Lower lobe of right lung (tissue), 2 donors: ENCODE data around the gene RIC1. TPM values are rescaled to one million over a fixed set of nuclear protein-coding genes. Genes with fewer than 3 reads are reported as not detected.
"Not testable (repeated sequence)": the region's sequence is repeated elsewhere in the genome, so short reads cannot be mapped to it uniquely, and the experiment has no call there.

ENCODE experiments used
- ATAC-seq, 2 donors: fragments of 200-7000 bp; cut with Tn5 transposase; one replicate each; pipeline ENCODE4 v1.9.1; 2020 to 2022; ENCODE audit warnings: mild to moderate bottlenecking in 2 of 2, moderate library complexity in 2 of 2
- DNase-seq: peaks from one replicate; pipeline ENCODE4 v3.0.0-alpha.2; 2020
- H3K27ac ChIP-seq: fragments of 200-600 bp; one replicate; pipeline ENCODE4 v1.8.0; 2022
- H3K27me3 ChIP-seq: fragments of 200-600 bp; one replicate; pipeline ENCODE4 v1.8.0; 2022; ENCODE audit warnings: low read depth
- H3K36me3 ChIP-seq: fragments of 200-600 bp; one replicate; pipeline ENCODE4 v1.8.0; 2022; ENCODE audit warnings: mild to moderate bottlenecking
- H3K4me1 ChIP-seq: fragments of 200-600 bp; one replicate; pipeline ENCODE4 v1.8.0; 2022
- H3K4me3 ChIP-seq: fragments of 200-600 bp; one replicate; pipeline ENCODE4 v1.8.0; 2022; ENCODE audit warnings: mild to moderate bottlenecking
- H3K9me3 ChIP-seq: fragments of 200-600 bp; one replicate; pipeline ENCODE4 v1.8.0; 2022
- CTCF ChIP-seq: fragments of 200-600 bp; IDR thresholded peaks from one replicate; pipeline ENCODE4 v1.8.0; 2022; ENCODE audit warnings: antibody characterized with exemption, mild to moderate bottlenecking
- intact Hi-C: fragments of 100-400 bp; cut with DNase I; formaldehyde crosslinking; loops from one replicate; pipeline ENCODE4 v1.11.0; 2022
- total RNA-seq: library from RNA; stranded (reverse); fragmentation: NEBNext Ultra II Directional; extraction: Animal tissue kit (Norgen Biotek cat#: 25700); gene quantifications from one replicate; pipeline ENCODE4 v1.2.1, GENCODE V29; 2021
- donor health status: DM: no; HTN: yes; CAD: no; lungs with severe emphysema.

RIC1 gene
- total RNA-seq, 1 donor from 2014 or later = 20.5 TPM

DNA sequence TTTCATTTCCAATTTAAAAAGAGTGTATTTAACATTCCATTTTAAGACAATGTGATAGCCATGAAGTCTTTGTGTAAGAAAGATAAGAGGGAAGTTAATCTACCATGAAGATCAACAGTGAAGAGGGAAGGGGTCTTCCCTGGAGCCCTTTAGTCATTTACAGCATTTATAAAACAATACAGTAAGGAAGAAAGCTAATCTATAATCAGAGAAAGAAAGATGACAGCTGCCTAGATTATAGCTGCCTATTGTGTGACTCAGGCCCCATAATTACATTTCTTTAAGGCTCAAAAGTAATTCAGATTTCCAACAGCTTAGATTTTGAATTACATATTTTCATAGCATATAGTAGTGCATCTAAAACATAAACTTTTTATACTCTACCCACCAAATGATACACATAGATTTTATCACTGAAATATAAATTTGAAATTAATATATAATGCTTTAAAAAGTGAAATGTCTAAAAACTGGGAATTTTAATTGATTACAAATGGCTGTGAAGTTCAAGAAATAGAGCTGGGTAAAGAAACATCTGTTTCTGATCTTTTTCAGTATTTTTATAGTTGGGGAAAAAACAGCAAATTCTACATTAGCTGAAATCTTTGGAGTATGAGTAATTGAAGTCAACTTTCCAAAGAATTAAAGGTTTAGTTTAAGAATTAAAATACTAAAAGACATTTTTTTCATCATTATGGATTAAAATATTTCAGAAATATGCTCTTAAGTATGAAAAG, 89.6 kb downstream of the RIC1 start:
- no peaks in the 10 kb centered on the region for H3K4me1 ChIP-seq
- H3K27me3 ChIP-seq = no peaks in the 10 kb centered on the region
- TF ChIP-seq CTCF = no peak
- DNase-seq = no peak
- H3K27ac ChIP-seq = no peak overlapping the region
- no peak for ATAC-seq
- peaks cover 13% of the 10 kb centered on the region for H3K36me3 ChIP-seq
- H3K9me3 ChIP-seq = no peaks in the 10 kb centered on the region
- H3K4me3 ChIP-seq = no peak overlapping the region
- intact Hi-C loops = no loop called here

DNA sequence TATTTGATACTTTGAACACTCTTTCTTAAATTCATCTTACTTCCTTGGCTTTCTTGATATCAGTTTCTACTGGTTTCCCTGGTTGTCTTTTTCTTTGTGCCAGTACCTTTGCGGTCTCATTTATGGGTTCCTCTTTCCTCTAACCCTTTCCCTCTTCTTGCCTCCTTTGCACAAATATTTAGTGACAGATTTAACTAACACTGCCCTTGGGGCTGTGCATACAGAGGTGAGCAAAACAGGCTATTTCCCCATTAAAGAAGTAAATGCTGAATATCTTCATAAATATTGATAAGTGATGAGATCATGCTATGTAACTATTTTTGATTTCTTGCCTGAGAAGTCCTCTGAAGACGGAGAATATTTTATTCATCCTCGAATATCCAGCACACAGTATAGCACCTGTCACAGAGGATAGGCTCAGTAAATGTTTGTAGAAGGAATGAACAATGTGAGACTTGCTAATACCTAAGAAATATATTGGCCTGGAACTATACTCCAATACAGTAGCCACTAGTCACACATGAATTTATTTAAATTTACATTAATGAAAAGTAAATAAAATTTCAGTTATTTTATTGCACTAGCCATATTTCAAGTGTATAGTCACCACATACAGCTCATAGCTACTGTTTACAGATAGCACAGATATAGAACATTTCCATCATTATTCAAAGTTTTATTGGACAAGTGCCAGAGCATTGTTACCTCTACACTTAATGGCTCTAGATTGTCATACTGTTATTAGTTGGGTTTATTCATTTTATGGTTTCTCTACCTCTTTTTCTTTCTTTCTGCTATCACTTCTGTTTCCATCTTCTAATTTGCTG, 90.4 kb downstream of the RIC1 start:
- DNase-seq = no peak
- Histone ChIP-seq H3K4me1 (no peaks in the 10 kb centered on the region), H3K36me3 (peaks cover 13% of the 10 kb centered on the region), H3K9me3 (no peaks in the 10 kb centered on the region), H3K27ac (no peak overlapping the region), H3K4me3 (no peak overlapping the region), H3K27me3 (no peaks in the 10 kb centered on the region)
- no peak for TF ChIP-seq CTCF
- intact Hi-C loops = no loop called here
- ATAC-seq = no peak

- intact Hi-C loops = no loop called here
- peaks cover 13% of the 10 kb centered on the region for H3K36me3 ChIP-seq
- no peak overlapping the region for H3K4me3 ChIP-seq
- no peak for TF ChIP-seq CTCF
- no peaks in the 10 kb centered on the region for H3K9me3 ChIP-seq
- H3K27ac ChIP-seq = no peak overlapping the region
- ATAC-seq (no peak), DNase-seq (no peak)
- no peaks in the 10 kb centered on the region for H3K4me1 ChIP-seq
- H3K27me3 ChIP-seq = no peaks in the 10 kb centered on the region
Observed at GRCh38 chr9:5720151-5720550, 91.2 kb downstream of the RIC1 start.

- peaks cover 13% of the 10 kb centered on the region for H3K36me3 ChIP-seq
- H3K9me3 ChIP-seq = no peaks in the 10 kb centered on the region
- H3K4me3 ChIP-seq = no peak overlapping the region
- H3K4me1 ChIP-seq = no peaks in the 10 kb centered on the region
- no peak for ATAC-seq
- no peak for TF ChIP-seq CTCF
- no peak overlapping the region for H3K27ac ChIP-seq
- DNase-seq = no peak
- H3K27me3 ChIP-seq = no peaks in the 10 kb centered on the region
- intact Hi-C loops = no loop called here
Observed at GRCh38 chr9:5721279-5722087, 92.6 kb downstream of the RIC1 start.

DNA sequence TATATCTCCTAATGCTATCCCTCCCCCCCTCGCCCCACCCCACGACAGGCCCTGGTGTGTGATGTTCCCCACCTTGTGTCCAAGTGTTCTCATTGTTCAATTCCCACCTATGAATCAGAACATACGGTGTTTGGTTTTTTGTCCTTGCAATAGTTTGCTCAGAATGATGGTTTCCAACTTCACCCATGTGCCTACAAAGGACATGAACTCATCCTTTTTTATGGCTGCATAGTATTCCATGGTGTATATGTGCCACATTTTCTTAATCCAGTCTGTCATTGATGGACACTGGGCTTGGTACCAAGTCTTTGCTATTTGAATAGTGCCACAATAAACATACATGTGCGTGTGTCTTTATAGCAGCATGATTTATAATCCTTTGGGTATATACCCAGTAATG, 93.8 kb downstream of the RIC1 start:
- not testable (repeated sequence) for H3K4me3 ChIP-seq, ATAC-seq, DNase-seq

More for the DNA sequence above, 93.8 kb downstream of the RIC1 start:
- intact Hi-C loops, H3K27ac ChIP-seq, H3K9me3 ChIP-seq, H3K27me3 ChIP-seq, H3K4me1 ChIP-seq: not testable (repeated sequence)
- peaks cover 20% of the 10 kb centered on the region for H3K36me3 ChIP-seq
